Measurements from ENCODE around the gene UTS2R.
"Not testable (repeated sequence)": the region's sequence is repeated elsewhere in the genome, so short reads cannot be mapped to it uniquely, and the experiment has no call there.

The UTS2R gene

GRCh38 chr17:82374626-82375331 is 3.2 kb downstream of the UTS2R start:
- DNase-seq (ENCODE audit: low read depth in 2 of 2, low spot score in 1 of 2): no peak

DNA sequence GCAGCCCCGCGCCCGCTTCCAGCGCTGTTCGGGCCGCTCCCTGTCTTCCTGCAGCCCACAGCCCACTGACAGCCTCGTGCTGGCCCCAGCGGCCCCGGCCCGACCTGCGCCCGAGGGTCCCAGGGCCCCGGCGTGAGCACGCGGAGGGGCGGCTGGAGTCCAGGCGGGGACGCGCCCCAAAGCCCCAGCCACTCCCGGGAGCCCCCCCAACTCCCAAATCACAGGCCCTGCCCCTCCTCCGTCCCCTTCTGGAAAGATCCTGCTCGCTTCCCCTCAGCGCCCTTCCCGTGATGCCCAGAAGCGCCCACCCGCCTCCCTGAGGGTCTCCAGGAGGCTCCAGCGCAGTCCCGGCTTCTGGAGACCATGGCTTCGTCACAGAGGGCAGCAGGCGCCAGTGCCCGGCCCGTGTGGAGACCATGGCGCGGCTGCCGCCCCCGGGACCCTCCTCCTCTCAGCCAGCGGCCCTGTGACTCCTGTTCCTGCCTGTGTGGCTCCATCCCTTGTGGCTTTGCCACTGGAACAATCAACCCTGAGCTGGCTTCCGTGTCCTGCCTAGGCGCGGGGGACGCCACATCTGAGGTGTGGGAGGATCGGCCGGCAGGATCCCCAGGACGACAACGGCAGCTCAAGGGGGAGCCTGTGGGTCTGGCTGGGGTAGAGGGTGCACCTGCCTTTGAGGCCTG is 3.9 kb downstream of the UTS2R start:
- DNase-seq (ENCODE audit: low read depth in 2 of 2, low spot score in 1 of 2): no peak

- DNase-seq (ENCODE audit: low read depth in 2 of 2, low spot score in 1 of 2): no peak
Observed at GRCh38 chr17:82376042-82376730, 4.6 kb downstream of the UTS2R start.

DNA sequence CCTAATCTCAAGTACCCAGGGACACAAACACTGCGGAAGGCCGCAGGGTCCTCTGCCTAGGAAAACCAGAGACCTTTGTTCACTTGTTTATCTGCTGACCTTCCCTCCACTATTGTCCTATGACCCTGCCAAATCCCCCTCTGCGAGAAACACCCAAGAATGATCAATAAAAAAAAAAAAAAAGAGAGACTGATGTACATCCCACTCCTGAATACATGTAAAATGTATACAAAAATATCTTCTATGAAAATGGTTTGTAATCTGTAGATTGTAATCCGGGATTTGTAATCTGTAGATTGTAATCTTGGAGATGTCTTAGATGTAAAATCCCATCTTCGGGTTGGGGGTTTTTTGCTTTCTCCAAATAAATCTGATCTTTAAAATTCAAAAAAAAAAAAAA is 5.7 kb downstream of the UTS2R start:
- not testable (repeated sequence) for DNase-seq (ENCODE audit: low read depth in 2 of 2, low spot score in 1 of 2)

DNA sequence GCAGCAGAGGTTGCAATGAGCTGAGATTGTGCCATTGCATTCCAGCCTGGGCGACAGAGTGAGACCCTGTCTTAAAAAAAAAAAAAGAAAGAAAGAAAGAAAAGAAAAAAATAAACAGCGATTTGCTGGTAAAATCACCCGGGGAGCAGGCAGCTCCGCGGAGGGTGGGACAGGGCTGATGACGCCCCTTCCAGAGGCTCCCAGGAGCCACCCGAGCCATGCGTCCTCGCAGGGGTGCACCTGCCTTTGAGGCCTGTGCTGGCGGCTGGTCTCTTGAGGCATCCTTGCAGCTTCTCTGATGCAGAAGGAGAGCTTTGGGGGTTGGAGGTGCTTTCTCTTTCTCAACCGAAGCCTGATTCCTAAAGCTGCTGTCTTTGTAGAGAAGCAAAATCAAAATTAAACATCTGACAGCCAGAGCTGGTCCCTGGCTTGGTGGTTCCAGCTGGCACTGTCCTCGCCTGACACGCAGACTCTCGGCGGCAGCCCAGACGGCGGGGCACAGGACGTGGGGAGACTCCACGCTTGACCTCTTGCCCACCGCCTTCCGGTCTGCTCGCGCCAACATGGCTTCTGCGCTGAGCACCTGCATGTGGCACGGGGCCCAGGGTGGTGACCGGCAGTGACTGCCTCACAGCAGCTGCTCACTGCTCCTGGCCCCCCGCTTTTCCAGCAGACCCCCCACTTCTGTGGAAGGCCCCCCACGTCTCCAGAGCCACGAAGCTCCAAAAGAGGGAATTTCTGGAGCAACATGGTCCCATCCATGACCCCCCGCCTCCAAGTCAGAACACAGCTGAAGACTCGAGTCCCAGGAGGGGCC is 6.6 kb downstream of the UTS2R start:
- DNase-seq (ENCODE audit: low read depth in 2 of 2, low spot score in 1 of 2): no peak

DNA sequence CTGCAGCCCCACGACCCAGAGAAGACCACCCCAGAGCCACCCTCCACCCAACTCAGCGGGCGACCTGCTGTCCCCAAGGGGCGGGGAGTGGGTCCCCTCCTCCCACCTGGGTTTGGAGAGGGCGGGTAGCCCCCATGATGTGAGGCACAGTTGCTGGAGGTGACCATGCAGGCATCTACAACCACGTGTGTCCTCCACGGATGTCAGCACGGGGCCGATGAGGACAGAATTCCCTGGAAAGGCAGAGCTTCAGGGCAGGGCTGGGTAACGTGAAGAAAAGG is 7.1 kb downstream of the UTS2R start:
- no peak for DNase-seq (ENCODE audit: low read depth in 2 of 2, low spot score in 1 of 2)

GRCh38 chr17:82380860-82381702 is 9.5 kb downstream of the UTS2R start:
- DNase-seq (ENCODE audit: low read depth in 2 of 2, low spot score in 1 of 2): no peak

DNA sequence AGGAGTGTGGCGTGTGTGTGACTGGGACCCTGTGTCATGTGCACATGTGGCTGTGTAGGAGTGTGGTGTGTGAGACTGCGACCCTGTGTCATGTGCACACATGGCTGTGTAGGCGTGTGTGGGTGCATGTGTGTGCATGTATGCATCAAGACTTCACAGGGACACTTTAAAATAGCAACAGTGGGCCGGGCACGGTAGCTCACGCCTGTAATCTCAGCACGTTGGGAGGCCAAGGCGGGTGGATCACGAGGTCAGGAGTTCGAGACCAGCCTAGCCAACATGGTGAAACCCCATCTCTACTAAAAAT is 10.1 kb downstream of the UTS2R start:
- DNase-seq (ENCODE audit: low read depth in 2 of 2, low spot score in 1 of 2): not testable (repeated sequence)

GRCh38 chr17:82382220-82382932 is 10.8 kb downstream of the UTS2R start:
- not testable (repeated sequence) for DNase-seq (ENCODE audit: low read depth in 2 of 2, low spot score in 1 of 2)

DNA sequence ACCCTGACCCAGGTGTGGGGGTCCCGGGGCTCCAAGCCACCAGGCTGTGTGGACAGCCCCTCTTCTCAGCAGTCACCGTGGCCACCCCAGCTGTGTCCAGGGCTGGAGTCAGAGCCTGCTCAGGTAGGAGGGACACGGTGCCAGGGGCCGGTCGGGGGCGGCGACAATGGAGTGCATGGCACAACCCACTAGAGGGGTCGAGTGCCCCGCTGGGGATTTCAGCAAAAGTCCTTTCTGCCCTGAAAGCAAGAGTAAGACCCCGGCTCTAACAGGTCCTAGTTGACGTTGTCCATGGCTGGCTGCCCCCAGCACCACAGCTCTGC is 11.3 kb downstream of the UTS2R start:
- DNase-seq (ENCODE audit: low read depth in 2 of 2, low spot score in 1 of 2): no peak

- no peak for DNase-seq (ENCODE audit: low read depth in 2 of 2, low spot score in 1 of 2)
Observed at GRCh38 chr17:82383411-82383810, 11.8 kb downstream of the UTS2R start.

DNA sequence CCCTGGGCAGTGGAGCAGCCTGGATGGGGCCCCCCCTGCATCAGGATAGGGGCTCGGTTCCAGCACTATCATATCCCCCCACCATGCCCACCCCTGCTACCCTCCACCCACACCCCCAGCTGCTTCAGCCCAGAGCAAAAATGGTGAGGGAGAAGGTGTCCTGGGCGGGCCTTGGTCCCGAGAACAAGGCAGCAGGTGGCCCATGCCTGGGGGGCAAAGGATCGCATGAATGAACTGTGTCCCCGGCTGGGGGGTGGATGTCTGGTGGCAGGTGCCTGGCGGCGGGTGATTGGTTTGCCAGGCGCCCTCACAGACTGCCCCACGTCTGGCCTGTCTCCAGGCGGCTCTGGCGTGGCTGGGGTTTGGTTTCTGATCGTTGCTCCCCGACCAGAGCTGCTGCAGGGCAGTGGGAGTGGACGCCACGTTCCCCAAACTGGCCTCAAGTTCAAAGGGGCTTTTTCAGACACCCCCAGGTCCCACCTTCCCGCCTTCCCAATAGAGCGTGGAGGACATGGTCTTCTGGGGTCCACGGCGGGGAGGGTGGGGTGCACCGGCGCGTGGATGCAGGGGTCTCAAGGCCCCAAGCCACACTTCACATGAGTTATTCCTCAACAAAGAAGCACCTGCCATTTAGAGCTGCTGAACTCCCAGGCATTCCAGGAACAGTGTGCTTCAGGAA is 12.6 kb downstream of the UTS2R start:
- DNase-seq (ENCODE audit: low read depth in 2 of 2, low spot score in 1 of 2): no peak

DNA sequence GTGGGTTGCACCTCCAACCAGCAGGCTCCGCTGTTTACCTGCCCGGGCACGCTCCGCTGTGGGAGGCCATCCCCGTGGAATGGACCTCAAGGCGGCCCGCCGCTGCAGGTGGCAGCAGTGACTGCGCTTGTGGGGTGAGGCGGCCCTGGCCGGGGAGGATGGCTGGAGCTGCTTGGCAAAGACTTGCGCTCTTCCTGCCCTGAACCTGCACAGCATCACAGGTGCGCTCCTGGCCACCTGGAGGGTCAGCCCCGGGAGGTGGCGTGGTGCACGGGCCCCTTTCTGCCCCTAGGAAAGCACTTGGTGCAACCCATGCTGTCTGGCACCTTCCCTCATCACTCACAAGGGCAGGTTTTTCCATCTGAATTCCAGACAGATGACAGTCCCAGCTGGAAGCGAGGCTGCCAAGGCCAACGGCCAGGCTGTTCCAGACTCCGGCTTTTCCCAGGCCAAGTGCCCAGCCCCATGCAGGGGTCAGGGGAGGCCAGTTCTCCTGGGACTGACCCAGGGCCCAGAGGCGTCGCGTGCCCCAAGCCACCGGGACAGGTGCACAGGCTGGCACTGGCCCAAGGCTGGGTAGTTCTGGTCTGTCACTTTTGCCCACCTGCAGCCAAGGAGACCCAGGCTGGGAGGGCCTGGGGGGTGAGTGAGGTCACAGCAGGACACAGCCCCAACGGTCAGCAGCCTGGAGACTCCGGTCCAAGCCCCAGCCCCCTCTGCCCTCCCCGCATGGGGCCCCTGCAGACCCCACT is 13.3 kb downstream of the UTS2R start:
- DNase-seq (ENCODE audit: low read depth in 2 of 2, low spot score in 1 of 2): no peak

DNA sequence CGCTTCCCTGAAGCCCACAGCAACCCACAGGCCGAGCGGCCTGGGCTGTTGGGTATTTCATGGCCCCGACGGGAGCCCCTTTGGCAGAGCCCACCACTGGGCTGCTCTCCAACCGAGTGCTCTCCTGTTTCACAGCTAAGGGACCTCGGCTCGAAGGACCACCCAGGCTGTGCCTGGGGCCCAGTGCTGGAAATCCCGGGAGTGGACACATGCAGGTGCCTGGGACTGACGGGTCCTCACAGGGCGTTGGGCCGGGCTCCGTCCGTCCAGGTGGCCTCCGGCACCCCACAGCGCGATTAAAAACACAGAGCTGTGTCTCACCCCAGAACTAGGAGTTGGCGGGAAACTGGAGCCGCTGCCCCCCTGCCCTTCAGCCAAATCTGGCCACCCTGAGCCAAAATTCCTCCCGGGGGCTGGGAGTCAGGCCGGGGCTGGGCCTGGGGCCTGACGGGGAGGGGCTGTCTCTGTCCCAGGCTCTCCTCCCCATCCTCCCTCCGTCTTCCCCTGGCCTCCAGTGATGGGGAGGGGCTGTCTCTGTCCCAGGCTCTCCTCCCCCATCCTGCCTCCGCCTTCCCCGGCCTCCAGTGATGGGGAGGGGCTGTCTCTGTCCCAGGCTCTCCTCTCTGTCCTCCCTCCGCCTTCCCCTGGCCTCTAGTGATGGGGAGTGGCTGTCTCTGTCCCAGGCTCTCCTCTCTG is 14.1 kb downstream of the UTS2R start:
- no peak for DNase-seq (ENCODE audit: low read depth in 2 of 2, low spot score in 1 of 2)

DNA sequence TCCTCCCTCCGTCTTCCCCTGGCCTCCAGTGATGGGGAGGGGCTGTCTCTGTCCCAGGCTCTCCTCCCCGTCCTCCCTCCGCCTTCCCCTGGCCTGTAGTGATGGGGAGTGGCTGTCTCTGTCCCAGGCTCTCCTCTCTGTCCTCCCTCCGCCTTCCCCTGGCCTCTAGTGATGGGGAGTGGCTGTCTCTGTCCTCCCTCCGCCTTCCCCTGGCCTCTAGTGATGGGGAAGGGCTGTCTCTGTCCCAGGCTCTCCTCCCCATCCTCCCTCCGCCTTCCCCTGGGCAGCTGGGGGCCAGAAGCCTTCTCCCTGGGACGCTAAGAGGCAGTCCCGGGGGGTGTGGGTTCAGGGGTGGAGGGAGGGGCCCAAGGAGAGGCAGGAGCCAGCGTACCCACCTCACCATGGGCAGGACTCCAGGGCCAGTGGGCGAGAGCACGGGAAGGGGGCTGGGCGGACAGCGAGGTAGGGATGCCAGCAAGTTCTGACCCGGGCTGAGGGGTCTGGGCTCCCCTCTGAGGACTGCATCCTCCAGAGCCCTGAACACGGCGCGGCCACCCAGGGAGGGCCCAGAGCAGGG is 14.8 kb downstream of the UTS2R start:
- no peak for DNase-seq (ENCODE audit: low read depth in 2 of 2, low spot score in 1 of 2)

DNA sequence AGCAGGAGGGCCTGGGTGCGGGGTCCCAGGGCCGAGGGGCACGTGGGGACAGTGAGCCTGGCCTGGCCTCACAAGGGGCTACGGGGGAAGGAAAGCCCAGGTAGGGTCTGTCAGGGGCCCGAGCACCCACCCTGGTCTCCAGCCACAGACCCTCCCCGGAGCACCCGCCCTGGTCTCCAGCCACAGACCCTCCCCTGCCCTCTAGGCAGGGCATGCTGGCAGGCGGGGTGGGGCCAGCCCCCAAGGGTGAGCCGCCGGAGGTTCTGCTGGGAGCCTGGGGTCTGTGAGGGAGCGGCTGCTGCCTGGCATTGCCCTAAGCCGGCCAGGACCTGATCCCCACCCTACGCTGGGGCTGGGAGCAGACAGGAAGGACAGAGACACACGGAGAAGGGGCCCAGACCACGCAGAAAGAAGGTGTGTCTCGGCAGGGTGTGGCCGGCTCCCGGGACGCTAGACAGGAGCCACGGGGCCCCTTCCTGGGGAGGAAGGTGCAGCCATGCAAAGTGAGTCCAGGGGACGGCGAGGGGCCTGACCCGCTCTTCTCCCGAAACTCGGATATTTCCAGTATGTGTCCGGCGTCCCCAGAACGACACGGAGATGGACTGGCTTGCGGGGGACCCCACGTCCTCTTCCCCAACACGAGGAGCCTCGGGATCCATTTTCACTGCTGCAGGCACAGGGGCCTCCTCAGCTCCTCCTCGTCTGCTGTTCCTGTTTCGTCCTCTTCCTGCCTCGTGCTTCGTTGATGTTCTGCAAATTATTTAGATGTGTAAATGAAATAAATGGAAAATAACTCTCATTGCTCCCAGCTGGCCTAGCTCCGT is 15.5 kb downstream of the UTS2R start:
- DNase-seq (ENCODE audit: low read depth in 2 of 2, low spot score in 1 of 2): no peak

- no peak for DNase-seq (ENCODE audit: low read depth in 2 of 2, low spot score in 1 of 2)
Observed at GRCh38 chr17:82387705-82388106, 16.1 kb downstream of the UTS2R start.

All from stimulated activated CD8-positive, alpha-beta memory T cell treated with anti-CD3 and anti-CD28 coated beads, Interleukin-4, amount 100 ng/mL, for 4 hours (primary cell).